SIG-M5 treated with dmso at 0.1 percent for 504 hours (cell line): ENCODE data around the gene GPC6.

Experiments
- DNase-seq: peaks from one replicate; lab custom pipeline; 2025; ENCODE audit not compliant: unreplicated experiment; lab: John Stamatoyannopoulos, UW

Gene GPC6

GRCh38 chr13:94139393-94139995, 912.9 kb downstream of the GPC6 start:
- DNase-seq, result no peak

- no peak for DNase-seq
Measured at GRCh38 chr13:94140027-94140426, 913.4 kb downstream of the GPC6 start.

DNA sequence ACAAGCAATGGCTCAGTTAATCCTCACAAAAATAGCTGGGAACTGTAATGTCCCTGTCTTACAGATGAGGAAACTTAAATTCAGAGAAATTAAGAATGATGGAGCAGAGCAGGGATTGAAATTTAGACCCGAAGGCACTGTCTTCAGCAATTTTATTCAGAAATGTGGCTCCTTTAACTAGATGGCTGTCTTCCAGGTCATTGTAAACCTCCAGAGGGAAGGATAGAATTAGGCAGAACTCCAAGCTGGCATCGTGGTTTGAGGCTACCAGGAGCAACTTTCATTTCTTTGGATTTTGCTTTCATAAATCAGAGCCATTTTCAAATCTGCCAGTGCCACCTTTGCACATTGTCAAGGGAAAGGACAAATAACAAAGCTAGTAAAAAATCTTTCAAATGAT, 913.9 kb downstream of the GPC6 start:
- no peak for DNase-seq

DNA sequence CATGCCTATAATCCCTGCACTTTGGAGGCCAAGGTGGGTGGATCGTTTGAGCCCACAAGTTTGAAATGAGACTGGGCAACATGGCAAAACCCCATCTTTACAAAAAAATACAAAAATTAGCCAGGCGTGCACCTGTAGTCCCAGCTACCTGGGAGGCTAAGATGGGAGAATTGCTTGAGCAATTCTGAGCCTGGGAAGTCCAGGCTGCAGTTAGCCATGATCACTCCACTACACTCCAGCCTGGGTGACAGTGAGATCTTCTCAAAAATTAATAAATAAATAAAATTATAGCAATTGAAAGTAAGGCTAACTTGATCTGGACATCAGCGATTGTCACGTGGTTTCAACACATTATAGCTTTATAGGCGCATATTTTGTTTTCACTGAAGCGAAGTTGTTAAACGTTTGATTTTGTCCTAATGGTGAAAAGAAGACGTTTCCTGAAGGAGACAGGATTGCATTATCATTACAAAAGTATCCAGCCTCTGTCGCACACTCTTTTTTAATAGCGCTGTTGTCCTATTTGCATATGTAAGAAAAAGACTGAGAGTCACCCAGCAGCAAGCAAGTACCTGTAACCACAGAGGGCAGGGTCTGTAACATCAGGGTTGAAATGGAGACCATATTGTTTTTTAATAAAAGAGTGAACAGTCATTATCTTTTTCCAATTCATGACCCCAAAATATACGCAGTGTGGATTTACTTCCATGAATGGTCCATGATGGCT, 917.2 kb downstream of the GPC6 start:
- DNase-seq, result no peak

DNA sequence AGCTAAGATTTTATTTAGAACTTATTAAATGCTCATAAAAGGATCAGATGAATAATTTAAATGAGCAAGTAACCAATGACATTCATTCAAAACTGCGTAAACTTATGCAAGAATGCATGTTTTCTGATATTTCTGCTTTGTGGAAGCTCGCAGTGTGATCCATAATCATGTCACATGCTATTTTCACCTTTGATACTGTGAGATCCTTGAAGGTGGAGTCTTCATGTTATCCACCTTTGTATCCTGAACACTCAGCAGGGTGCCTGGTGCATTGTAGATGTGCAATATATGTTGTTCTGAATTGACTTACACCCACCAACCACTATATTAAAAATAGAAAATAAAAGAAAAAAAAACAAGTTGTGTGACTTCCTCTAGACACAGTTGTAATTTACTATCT, 919.4 kb downstream of the GPC6 start:
- no peak for DNase-seq

- DNase-seq, result no peak
Measured at GRCh38 chr13:94153586-94153985, 927.0 kb downstream of the GPC6 start.

- no peak for DNase-seq
Measured at GRCh38 chr13:94154367-94154766, 927.8 kb downstream of the GPC6 start.

- no peak for DNase-seq
Measured at GRCh38 chr13:94157705-94158218, 931.2 kb downstream of the GPC6 start.

- DNase-seq, result no peak
Measured at GRCh38 chr13:94160875-94161274, 934.3 kb downstream of the GPC6 start.

GRCh38 chr13:94162289-94162688, 935.7 kb downstream of the GPC6 start:
- DNase-seq, result no peak

- no peak for DNase-seq
Measured at GRCh38 chr13:94163535-94163934, 936.9 kb downstream of the GPC6 start.

GRCh38 chr13:94168783-94169453, 942.3 kb downstream of the GPC6 start:
- no peak for DNase-seq

DNA sequence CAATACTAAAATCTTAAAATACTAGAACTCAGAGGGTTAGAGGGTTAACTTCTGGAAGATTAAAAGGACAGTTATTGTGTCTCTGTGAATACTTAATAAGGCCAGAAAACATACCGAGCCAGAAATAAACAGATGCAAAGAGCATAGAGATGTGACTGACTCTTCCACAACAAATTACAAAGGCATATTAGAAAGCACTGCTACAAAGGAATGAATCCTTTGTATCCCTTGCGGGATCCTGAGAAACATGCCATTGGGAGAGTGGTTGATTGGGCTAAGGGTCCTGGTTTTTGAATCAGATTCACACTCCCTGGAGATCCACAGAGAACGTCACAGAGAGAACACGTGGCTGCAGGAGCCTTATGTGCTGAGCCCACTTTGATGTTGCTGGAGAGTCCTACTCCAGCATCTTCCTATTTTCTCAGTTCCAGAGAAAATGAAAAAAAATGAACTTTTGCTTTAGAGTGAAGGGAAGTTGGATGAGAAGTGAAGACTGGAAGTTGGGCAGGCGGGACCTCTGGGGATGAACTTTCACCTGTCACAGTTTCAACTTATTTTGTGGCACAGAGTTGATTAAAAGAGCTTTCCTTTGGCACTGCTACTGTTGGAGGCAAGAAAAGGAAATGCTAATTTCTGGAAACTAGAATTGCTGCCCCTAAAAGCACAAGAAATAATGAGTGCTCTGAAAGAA, 943.0 kb downstream of the GPC6 start:
- DNase-seq, result no peak

GRCh38 chr13:94170145-94170571, 943.6 kb downstream of the GPC6 start:
- no peak for DNase-seq

- no peak for DNase-seq
Measured at GRCh38 chr13:94172416-94172815, 945.8 kb downstream of the GPC6 start.

DNA sequence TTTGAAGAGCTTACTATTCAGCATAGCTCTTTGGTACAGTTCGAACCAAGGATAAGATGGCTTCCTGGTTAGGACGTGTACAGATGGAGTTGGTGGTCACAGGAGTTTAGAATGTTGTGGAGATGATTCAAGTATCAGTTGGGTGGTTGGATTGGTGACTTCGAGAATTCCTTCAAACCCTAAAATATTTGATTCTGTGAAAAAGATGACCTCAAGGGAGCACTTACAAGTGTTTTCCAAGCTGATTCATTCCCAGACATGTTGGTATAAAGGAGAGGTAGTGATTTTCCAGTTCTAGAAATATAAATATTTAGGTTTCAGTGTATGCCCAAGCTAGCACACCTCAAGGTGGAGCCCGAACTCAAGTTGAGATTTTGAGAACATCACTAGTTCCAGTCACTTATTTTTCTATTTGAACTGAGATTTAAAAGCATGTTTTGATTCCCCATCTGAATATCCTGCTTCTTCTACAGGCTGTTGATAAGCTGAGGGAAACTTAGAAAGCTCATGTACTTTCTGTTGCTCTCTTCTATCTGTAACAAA, 946.8 kb downstream of the GPC6 start:
- DNase-seq, result no peak

DNA sequence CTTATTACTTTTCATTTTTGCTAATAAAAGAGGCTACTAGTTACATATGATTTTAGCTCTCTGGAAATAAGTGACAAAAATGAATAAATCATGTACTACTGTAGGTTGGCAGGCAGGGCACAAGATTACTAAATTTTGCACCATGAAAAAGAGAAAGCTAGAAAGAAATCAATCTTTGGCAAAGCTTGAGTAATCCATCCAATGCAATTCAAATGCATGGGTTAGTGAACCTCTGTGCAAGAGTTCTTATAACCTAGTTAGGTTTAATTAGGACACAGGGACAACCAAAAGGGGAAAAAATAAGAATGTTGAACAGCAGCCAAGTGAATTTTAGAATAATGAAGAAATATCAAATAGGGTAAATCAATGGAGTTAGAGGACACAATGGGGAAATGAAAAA, 947.4 kb downstream of the GPC6 start:
- DNase-seq, result no peak

DNA sequence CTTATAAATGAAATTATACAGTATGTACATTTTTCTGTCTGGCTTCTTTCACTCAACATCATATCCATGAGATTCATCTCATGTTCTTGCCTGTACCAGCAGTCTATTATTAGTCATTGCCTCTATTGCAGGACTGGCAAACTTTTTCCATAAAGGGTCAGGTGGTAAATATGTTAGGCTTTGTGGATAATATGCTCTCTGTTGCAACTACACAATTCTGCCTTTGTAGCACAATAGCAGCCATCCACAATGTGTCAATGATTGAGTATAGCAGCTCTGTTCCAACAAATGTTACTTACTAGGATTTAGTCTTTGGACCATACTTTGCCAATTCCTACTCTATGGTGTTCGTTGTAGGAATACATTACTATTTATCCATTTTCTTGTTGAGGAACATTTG, 948.5 kb downstream of the GPC6 start:
- no peak for DNase-seq

DNA sequence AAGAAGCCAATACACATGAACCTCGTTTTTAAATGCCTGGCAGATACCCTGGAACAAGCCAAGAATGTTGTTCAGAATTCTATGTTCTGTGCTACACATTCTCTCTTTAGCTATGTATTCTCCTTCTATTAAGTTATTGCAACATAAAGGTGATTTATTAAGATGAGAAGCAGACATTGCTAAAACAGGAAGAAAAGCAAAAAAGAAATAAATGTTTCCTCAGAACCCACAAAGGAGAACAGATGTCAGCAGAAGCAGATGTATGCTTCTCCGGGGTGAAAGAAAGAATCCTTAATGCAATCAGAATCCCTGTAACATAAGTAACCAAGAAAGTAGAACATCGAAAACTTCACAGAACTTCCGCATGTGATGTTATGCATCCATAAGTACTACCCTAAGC, 950.0 kb downstream of the GPC6 start:
- DNase-seq, result no peak

DNA sequence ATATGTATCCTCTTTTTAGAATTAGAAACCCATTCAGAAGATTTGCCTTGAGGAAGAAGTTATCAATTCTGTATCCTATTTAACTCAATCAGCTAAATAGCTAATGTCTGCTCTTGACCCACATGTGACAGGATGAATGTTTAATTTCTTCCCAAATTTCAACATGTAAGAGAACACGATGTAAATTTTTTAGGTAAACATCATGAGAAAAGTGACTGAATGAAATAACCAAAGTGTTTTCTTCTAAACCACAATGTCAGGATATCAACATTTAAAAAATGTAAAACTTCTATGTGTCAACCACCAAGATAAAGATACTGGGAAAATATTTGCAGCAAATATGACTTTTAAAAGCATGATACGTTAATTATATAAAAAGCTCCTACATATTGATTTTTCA, 950.4 kb downstream of the GPC6 start:
- no peak for DNase-seq

DNA sequence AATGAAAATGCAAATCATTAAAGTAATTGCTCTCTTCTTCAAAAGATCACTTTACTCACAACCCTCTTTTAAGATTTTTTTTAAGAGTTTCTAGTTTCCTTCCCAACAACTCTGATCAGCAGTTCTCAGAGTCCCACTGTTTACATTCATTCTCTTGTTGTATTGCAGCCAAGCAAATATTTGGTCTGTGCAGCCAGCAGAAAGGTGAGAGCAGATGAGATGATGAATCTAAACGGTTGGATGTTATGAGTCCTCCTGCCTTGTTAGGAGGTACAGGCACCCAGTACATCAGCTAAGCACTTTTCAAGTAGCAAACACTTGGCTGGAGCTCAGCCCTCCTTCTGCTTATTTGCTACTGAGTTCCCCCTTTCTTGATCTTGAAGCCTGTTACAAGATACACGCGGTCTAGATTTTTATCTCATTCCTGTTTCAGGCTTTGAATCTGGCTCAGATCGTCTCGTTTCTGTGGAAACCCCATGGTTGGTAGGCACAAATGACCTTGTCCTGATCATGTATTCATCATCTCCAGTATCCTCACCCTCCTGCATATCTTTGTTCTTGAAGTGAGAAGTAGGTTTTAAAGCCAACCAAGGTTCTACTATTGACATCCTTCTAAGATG, 952.1 kb downstream of the GPC6 start:
- no peak for DNase-seq
